Measurements from ENCODE around the gene EPB41L4A.

DNA sequence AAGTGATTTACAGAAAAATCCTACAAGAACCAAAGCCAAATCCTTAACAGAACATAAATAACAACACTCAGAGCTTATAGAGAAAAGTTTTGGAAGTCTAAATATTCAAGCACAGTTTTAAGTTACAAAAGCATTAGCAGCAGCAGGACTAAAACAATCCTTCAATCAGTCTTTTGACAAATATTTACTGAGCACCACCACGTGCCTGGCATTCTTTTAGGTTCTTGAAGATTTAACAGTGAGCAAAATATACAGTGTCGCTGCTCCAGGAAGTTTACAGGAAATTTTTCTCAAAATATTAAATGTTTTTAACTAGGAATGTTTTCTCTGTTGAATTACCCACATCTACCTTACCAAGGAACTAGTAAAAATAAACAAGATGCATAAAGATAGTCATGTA lies 11.4 kb downstream of the EPB41L4A start:
- TF ChIP-seq GATA3 (IDR thresholded peaks at IDR 0.05; ENCODE audit: low read depth, low read length) (no peak), GATA2 (IDR thresholded peaks at IDR 0.05; ENCODE audit: low read depth, low read length) (no peak)

All from SH-SY5Y (cell line).